ENCODE results near the gene MMP1. TPM values are rescaled to one million over a fixed set of nuclear protein-coding genes. Genes with fewer than 3 reads are reported as not detected.

MMP1 gene
- total RNA-seq, 1 experiment from 2014 or later: 0.35 TPM

GRCh38 chr11:102781676-102782075 is 16.3 kb downstream of the MMP1 start:
- no peak overlapping the region for H3K4me3 ChIP-seq
- no TSS peak for BruUV-seq (replicated peaks)
- DNase-seq: peak in 1 of 2 experiments; percentile 25
- no peak overlapping the region for H2AFZ ChIP-seq
- H3K4me1 ChIP-seq (replicated peaks; ENCODE audit: insufficient read depth): peaks cover 20% of the 10 kb centered on the region
- no peak for TF ChIP-seq EZH2 (IDR thresholded peaks at IDR 0.05; ENCODE audit: low read depth)
- TF ChIP-seq CTCF (conservative IDR thresholded peaks at IDR 0.05): no peak
- ChIA-PET CTCF (no interaction called here), POLR2A (ENCODE audit: unreplicated experiment) (no interaction called here)
- peaks cover 19% of the 10 kb centered on the region; the same call in 1 of the 2 replicates for H3F3A ChIP-seq (ENCODE audit: insufficient read depth, low read depth)
- no peaks in the 10 kb centered on the region for H4K20me1 ChIP-seq (ENCODE audit: insufficient read depth)
- H3K4me2 ChIP-seq: no peak overlapping the region
- intact Hi-C loops (cut with micrococcal nuclease; ENCODE audit: unreplicated experiment): no loop called here
- no peaks in the 10 kb centered on the region for H3K27me3 ChIP-seq (ENCODE audit: insufficient read depth, low read depth)
- H3K9me2 ChIP-seq (ENCODE audit: insufficient read depth): no peaks in the 10 kb centered on the region
- H3K36me3 ChIP-seq (ENCODE audit: low read depth): no peaks in the 10 kb centered on the region
- H3K27ac ChIP-seq: no peak overlapping the region
- no peaks in the 10 kb centered on the region for H3K9me3 ChIP-seq (ENCODE audit: insufficient read depth, low read depth)
- H3K79me2 ChIP-seq (ENCODE audit: low read depth): no peaks in the 10 kb centered on the region

GRCh38 chr11:102780491-102780918 is 17.5 kb downstream of the MMP1 start, which contains the start of gene MMP10:
Gene MMP10 (minus strand): TSS chr11:102780628. CDS start chr11:102780591, 37 bp downstream.
- Histone ChIP-seq H3K4me1 (replicated peaks; ENCODE audit: insufficient read depth) (peaks cover 20% of the 10 kb centered on the region), H3K27me3 (ENCODE audit: insufficient read depth, low read depth) (no peaks in the 10 kb centered on the region), H2AFZ (no peak within 1 kb of the TSS), H4K20me1 (ENCODE audit: insufficient read depth) (no peaks in the 10 kb centered on the region), H3K9me2 (ENCODE audit: insufficient read depth) (no peaks in the 10 kb centered on the region), H3K4me2 (peak within 1 kb of the TSS; percentile 14), H3K27ac (no peak within 1 kb of the TSS), H3K4me3 (no peak within 1 kb of the TSS), H3K36me3 (ENCODE audit: low read depth) (no peaks in the 10 kb centered on the region), H3K79me2 (ENCODE audit: low read depth) (no peaks in the 10 kb centered on the region), H3K9me3 (ENCODE audit: insufficient read depth, low read depth) (no peaks in the 10 kb centered on the region), H3F3A (ENCODE audit: insufficient read depth, low read depth) (peaks cover 19% of the 10 kb centered on the region; the same call in 1 of the 2 replicates)
- TF ChIP-seq EZH2 (IDR thresholded peaks at IDR 0.05; ENCODE audit: low read depth) (no peak), CTCF (conservative IDR thresholded peaks at IDR 0.05) (peak; percentile 64)
- BruUV-seq (replicated peaks): no TSS peak
- CTCF ChIA-PET: interaction anchor here (0.6 kb wide), 1 partner anchor 161 kb away, joined by 3 read pairs; no protein-coding TSS in a partner anchor
- no peak for DNase-seq
- intact Hi-C loops (cut with micrococcal nuclease; ENCODE audit: unreplicated experiment): no loop called here
- POLR2A ChIA-PET (ENCODE audit: unreplicated experiment): no interaction called here

GRCh38 chr11:102776454-102776853 is 21.5 kb downstream of the MMP1 start:
- POLR2A ChIA-PET (ENCODE audit: unreplicated experiment): no interaction called here
- no peaks in the 10 kb centered on the region for H3K9me2 ChIP-seq (ENCODE audit: insufficient read depth)
- CTCF ChIA-PET: no interaction called here
- no peak overlapping the region for H3K4me2 ChIP-seq
- H3F3A ChIP-seq (ENCODE audit: insufficient read depth, low read depth): peaks cover 3% of the 10 kb centered on the region; the same call in 1 of the 2 replicates
- H3K27ac ChIP-seq: no peak overlapping the region
- TF ChIP-seq CTCF (conservative IDR thresholded peaks at IDR 0.05): no peak
- TF ChIP-seq EZH2 (IDR thresholded peaks at IDR 0.05; ENCODE audit: low read depth): no peak
- H3K9me3 ChIP-seq (ENCODE audit: insufficient read depth, low read depth): no peaks in the 10 kb centered on the region
- H3K27me3 ChIP-seq (ENCODE audit: insufficient read depth, low read depth): no peaks in the 10 kb centered on the region
- no peak overlapping the region for H2AFZ ChIP-seq
- no TSS peak for BruUV-seq (replicated peaks)
- H4K20me1 ChIP-seq (ENCODE audit: insufficient read depth): no peaks in the 10 kb centered on the region
- no peak overlapping the region for H3K4me3 ChIP-seq
- H3K36me3 ChIP-seq (ENCODE audit: low read depth): no peaks in the 10 kb centered on the region
- no peaks in the 10 kb centered on the region for H3K79me2 ChIP-seq (ENCODE audit: low read depth)
- no peak for DNase-seq
- H3K4me1 ChIP-seq (replicated peaks; ENCODE audit: insufficient read depth): peaks cover 8% of the 10 kb centered on the region
- intact Hi-C loops (cut with micrococcal nuclease; ENCODE audit: unreplicated experiment): no loop called here
